ENCODE results near the gene ERC1.

- TF ChIP-seq REST (IDR thresholded peaks at IDR 0.05; ENCODE audit: insufficient read depth in 1 of 2, low read depth in 2 of 2, low read length in 1 of 2) (no peak), TCF7L2 (IDR thresholded peaks at IDR 0.05; ENCODE audit: low read depth, low read length) (no peak)
These were observed 19.0 kb upstream of the ERC1 start for GRCh38 chr12:971991-972390.
